ENCODE data around the gene ACTL6B. TPM values are rescaled to one million over a fixed set of nuclear protein-coding genes. Genes with fewer than 3 reads are reported as not detected.
"Not testable (repeated sequence)": the region's sequence is repeated elsewhere in the genome, so short reads cannot be mapped to it uniquely, and the experiment has no call there.

Gene ACTL6B
- total and polyA plus RNA-seq, 2 of the 8 experiments (the other 6 are each of a cell fraction or from before 2014, with no cell fraction given), result 2.1 to 4.5 TPM

- TF ChIP-seq CTCF (IDR thresholded peaks at IDR 0.05; ENCODE audit: control extremely low read depth in 1 of 3, insufficient read depth in 1 of 3, low read depth in 1 of 3, low read length in 3 of 3) (peak; percentile 90 to 94 (median 91)), FOSL1 (IDR thresholded peaks at IDR 0.05; ENCODE audit: insufficient read depth, low read depth, low read length) (no peak), SUZ12 (IDR thresholded peaks at IDR 0.05; ENCODE audit: low read length) (no peak), TCF12 (IDR thresholded peaks at IDR 0.05; ENCODE audit: low read depth, low read length) (0 out of 2 replicates have a peak, but pooled peaks have one; percentile 17), CREB1 (IDR thresholded peaks at IDR 0.05) (peak; percentile 60; the same call in 1 of the 2 replicates), ATF3 (IDR thresholded peaks at IDR 0.05; ENCODE audit: insufficient read depth, low read depth, low read length) (no peak), ASH2L (IDR thresholded peaks at IDR 0.05; ENCODE audit: low read length) (peak; percentile 3), SP2 (IDR thresholded peaks at IDR 0.05; ENCODE audit: low read length) (no peak), BACH1 (IDR thresholded peaks at IDR 0.05; ENCODE audit: low read length) (peak; percentile 66), TEAD4 (IDR thresholded peaks at IDR 0.05; ENCODE audit: low read depth, low read length) (peak; percentile 46; the same call in 1 of the 2 replicates)
Observed at GRCh38 chr7:100705320-100705752, 49.1 kb upstream of the ACTL6B start (continued).

GRCh38 chr7:100701089-100701488 lies 44.8 kb upstream of the ACTL6B start:
- H2BK5ac ChIP-seq (ENCODE audit: low read depth, low read length); DNase-seq (ENCODE audit: low read depth in 1 of 2, low spot score in 2 of 2); H4K8ac ChIP-seq (ENCODE audit: extremely low read depth, insufficient read depth, low read length); H3K27ac ChIP-seq (ENCODE audit: low read depth, low read length); H3K9me3 ChIP-seq (ENCODE audit: insufficient read depth in 2 of 2, low read depth in 1 of 2, low read length in 1 of 2); H3K4me1 ChIP-seq (replicated peaks in 1 of 4; ENCODE audit: control insufficient read depth in 3 of 4, insufficient read depth in 4 of 4, low read length in 3 of 4); H2AK5ac ChIP-seq (ENCODE audit: low read depth, low read length); H3K14ac ChIP-seq (ENCODE audit: insufficient read length); H4K20me1 ChIP-seq (replicated peaks in 1 of 2; ENCODE audit: control insufficient read depth in 1 of 2, insufficient read depth in 2 of 2, low read length in 2 of 2); H2AFZ ChIP-seq (ENCODE audit: low read length); H2BK12ac ChIP-seq (ENCODE audit: low read depth, low read length); H3K23me2 ChIP-seq (ENCODE audit: low read depth, low read length); H2BK15ac ChIP-seq (ENCODE audit: low read length); H3K9ac ChIP-seq (replicated peaks in 1 of 4; ENCODE audit: extremely low read depth in 1 of 4, low read depth in 3 of 4, low read length in 3 of 4); H4K91ac ChIP-seq (replicated peaks; ENCODE audit: insufficient read length, low read length); H3K18ac ChIP-seq (ENCODE audit: extremely low read depth, low read length); H4K5ac ChIP-seq (ENCODE audit: insufficient read length, low read depth, low read length); H3K56ac ChIP-seq (replicated peaks; ENCODE audit: insufficient read length, low read depth, low read length); H3K36me3 ChIP-seq (ENCODE audit: control insufficient read depth in 2 of 4, insufficient read depth in 4 of 4, low read length in 3 of 4); FAIRE-seq; H3K4me2 ChIP-seq (ENCODE audit: insufficient read depth in 1 of 2, low read depth in 2 of 2, low read length in 2 of 2); H3K79me1 ChIP-seq (ENCODE audit: low read depth, low read length); H3K79me2 ChIP-seq (ENCODE audit: control insufficient read depth in 1 of 2, insufficient read depth in 2 of 2, low read length in 2 of 2); H3K4me3 ChIP-seq (ENCODE audit: extremely low read depth in 1 of 4, insufficient read depth in 2 of 4, low read depth in 3 of 4, low read length in 4 of 4); H3K4ac ChIP-seq (replicated peaks; ENCODE audit: insufficient read length, low read depth, low read length); H3K27me3 ChIP-seq (replicated peaks in 1 of 4; ENCODE audit: control insufficient read depth in 3 of 4, extremely low read depth in 1 of 4, insufficient read depth in 3 of 4, low read length in 3 of 4); H2BK20ac ChIP-seq (ENCODE audit: low read length); H2BK120ac ChIP-seq (replicated peaks; ENCODE audit: low read depth, low read length); H3K23ac ChIP-seq (ENCODE audit: insufficient read length): not testable (repeated sequence)
- ChIA-PET POLR2A (ENCODE audit: partially characterized antibody) (interaction anchor here (0.6 to 1.2 kb wide), 2 partner anchors 12 to 67 kb away, joined by 4 to 5 read pairs; no protein-coding TSS in a partner anchor), CTCF (ENCODE audit: partially characterized antibody) (interaction anchor here (1.1 to 16.9 kb wide), 5 partner anchors 11 to 116 kb away, joined by 3 to 254 read pairs (median 3); partner anchors contain the start of genes EPO and GIGYF1)
- WGBS, 2 experiments (ENCODE audit: extremely low coverage in 1 of 2, insufficient coverage in 1 of 2, insufficient read length in 1 of 2, insufficient replicate concordance in 2 of 2, low coverage in 1 of 2, low lambda C conversion rate in 2 of 2, missing lambda C conversion rate in 1 of 2), result 61% methylated on average over 2 of the region's 3 CpGs; no CpG with 5 or more reads in 1 of the 2 experiments

All from H1 (cell line).